OCI-LY3 (cell line): ENCODE results near the gene HERC6.

Experiments used
- H2AFZ ChIP-seq: fragments of 200-600, 300-600 bp; shearing (Covaris generic); 2 replicates; pipeline ENCODE4 v1.6.0; 2014; ENCODE audit warnings: antibody characterized with exemption, low read depth, low read length
- H3K27ac ChIP-seq: fragments of 200-600, 300-600 bp; sonication (generic); 2 replicates; pipeline ENCODE4 v1.5.1; 2014; ENCODE audit warnings: mild to moderate bottlenecking, low read length, moderate library complexity, mixed read lengths
- H3K27me3 ChIP-seq: fragments of 200-600, 300-600 bp; sonication (generic); 2 replicates; pipeline ENCODE4 v1.6.1; 2014; ENCODE audit warnings: low read depth, low read length, mixed read lengths
- H3K36me3 ChIP-seq: fragments of 200-600, 300-600 bp; sonication (generic); replicated peaks from 2 replicates; pipeline ENCODE3; 2014; ENCODE audit warnings: low read depth, low read length, mixed read lengths
- H3K4me1 ChIP-seq: fragments of 300-600, 200-600 bp; sonication (generic); 2 replicates; pipeline ENCODE4 v1.6.1; 2014; ENCODE audit warnings: low read length, mixed read lengths
- H3K4me2 ChIP-seq: fragments of 200-600, 300-600 bp; sonication (generic); 2 replicates; pipeline ENCODE4 v1.6.1; 2014; ENCODE audit warnings: low read length, mixed read lengths
- H3K4me3 ChIP-seq: fragments of 300-600, 200-600 bp; sonication (generic); 2 replicates; pipeline ENCODE4 v1.5.1; 2014; ENCODE audit warnings: antibody characterized with exemption, mild to moderate bottlenecking, low read length, moderate library complexity
- H3K79me2 ChIP-seq: fragments of 300-600, 200-600 bp; shearing (Covaris generic); 2 replicates; pipeline ENCODE4 v1.6.1; 2014; ENCODE audit warnings: mild to moderate bottlenecking, low read length, mixed read lengths
- H3K9ac ChIP-seq: fragments of 300-600, 200-600 bp; shearing (Covaris generic); 2 replicates; pipeline ENCODE4 v1.6.0; 2014; ENCODE audit warnings: mild to moderate bottlenecking, low read length, moderate library complexity
- H3K9me3 ChIP-seq: fragments of 200-600, 300-600 bp; shearing (Covaris generic); 2 replicates; pipeline ENCODE4 v1.6.1; 2014; ENCODE audit warnings: low read length, mixed read lengths; ENCODE audit not compliant: insufficient read depth
- H4K20me1 ChIP-seq: fragments of 200-600, 300-600 bp; sonication (generic); 2 replicates; pipeline ENCODE4 v1.6.1; 2016; ENCODE audit warnings: low read length, mixed read lengths; ENCODE audit not compliant: insufficient read depth
- EZH2phosphoT487 ChIP-seq: fragments of 200-600 bp; shearing (Covaris generic); IDR thresholded peaks from 2 replicates; pipeline ENCODE4 v1.6.1; 2018; ENCODE audit warnings: antibody characterized with exemption, mixed run types, low read depth
- TF ChIP-seq, protein P1 (sequence below): fragments of 200-600, 300-600 bp; sonication (generic); IDR thresholded peaks from 2 replicates; pipeline ENCODE4 v1.5.1; 2014; ENCODE audit warnings: antibody characterized with exemption, low read length, low read depth

Gene HERC6

GRCh38 chr4:88489100-88489761 lies 110.6 kb downstream of the HERC6 start:
- Histone ChIP-seq H2AFZ (peak overlapping the region; percentile 80), H3K9ac (no peak overlapping the region), H3K79me2 (no peaks in the 10 kb centered on the region), H3K4me3 (no peak overlapping the region), H3K27ac (no peak overlapping the region), H3K27me3 (no peaks in the 10 kb centered on the region), H3K4me2 (no peak overlapping the region), H3K4me1 (peaks cover 4% of the 10 kb centered on the region; the same call in 1 of the 2 replicates), H3K9me3 (no peaks in the 10 kb centered on the region), H3K36me3 (no peaks in the 10 kb centered on the region), H4K20me1 (no peaks in the 10 kb centered on the region)
- TF ChIP-seq, protein P1, sequence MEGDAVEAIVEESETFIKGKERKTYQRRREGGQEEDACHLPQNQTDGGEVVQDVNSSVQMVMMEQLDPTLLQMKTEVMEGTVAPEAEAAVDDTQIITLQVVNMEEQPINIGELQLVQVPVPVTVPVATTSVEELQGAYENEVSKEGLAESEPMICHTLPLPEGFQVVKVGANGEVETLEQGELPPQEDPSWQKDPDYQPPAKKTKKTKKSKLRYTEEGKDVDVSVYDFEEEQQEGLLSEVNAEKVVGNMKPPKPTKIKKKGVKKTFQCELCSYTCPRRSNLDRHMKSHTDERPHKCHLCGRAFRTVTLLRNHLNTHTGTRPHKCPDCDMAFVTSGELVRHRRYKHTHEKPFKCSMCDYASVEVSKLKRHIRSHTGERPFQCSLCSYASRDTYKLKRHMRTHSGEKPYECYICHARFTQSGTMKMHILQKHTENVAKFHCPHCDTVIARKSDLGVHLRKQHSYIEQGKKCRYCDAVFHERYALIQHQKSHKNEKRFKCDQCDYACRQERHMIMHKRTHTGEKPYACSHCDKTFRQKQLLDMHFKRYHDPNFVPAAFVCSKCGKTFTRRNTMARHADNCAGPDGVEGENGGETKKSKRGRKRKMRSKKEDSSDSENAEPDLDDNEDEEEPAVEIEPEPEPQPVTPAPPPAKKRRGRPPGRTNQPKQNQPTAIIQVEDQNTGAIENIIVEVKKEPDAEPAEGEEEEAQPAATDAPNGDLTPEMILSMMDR: no peak
- no peak for TF ChIP-seq EZH2phosphoT487
